Right hindlimb (tissue), 1 donor: ENCODE results near the gene NOS3.
A peak's percentile ranks its signal among the peaks of the same experiment; 100 is the strongest.

ENCODE experiments used
- DNase-seq: peaks from one replicate; pipeline ENCODE4 v3.0.0-alpha.2; 2018

Gene NOS3

DNA sequence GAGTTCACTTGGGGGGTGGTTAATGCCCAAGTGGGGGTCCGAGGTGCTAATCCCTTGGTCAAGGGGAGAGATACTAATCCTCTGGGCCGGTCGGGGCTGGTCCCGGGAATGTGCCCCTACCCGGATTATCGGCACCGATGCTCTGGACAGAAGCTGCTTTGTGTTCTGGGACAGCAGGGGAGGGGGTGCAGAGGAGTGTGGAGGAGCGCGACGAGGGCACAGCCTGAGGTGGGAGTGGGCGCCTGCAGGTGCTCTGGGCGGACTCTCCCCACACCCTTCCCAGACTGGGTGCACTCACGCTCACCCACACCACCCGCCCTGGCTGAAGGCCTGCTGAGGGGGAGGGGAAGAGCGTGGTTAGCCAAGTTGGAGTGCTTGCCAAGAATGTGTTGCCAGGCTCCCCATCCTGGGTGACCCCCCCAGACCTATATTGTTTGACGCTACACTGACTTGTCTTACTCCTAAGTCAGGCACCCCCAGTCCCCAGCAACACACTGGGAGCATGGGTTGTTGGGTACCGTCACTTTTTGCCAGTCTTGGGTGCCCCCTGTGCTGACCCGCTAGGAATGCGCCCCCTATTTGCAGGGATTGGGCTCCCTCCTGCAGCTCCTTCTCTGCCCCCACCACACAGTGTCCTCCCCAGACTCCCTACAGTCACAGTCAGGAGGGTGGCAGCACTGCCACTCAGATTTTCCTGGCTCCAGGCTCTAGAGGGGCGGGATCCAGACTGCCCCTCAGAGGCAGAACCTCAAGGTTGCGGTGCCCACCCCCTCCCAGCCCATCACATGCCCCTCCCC lies 69.8 kb downstream of the NOS3 start:
- DNase-seq, result no peak

- DNase-seq, result no peak
These were observed 70.6 kb downstream of the NOS3 start for GRCh38 chr7:151061213-151062110.

GRCh38 chr7:151062111-151062398 lies 71.2 kb downstream of the NOS3 start:
- no peak for DNase-seq

DNA sequence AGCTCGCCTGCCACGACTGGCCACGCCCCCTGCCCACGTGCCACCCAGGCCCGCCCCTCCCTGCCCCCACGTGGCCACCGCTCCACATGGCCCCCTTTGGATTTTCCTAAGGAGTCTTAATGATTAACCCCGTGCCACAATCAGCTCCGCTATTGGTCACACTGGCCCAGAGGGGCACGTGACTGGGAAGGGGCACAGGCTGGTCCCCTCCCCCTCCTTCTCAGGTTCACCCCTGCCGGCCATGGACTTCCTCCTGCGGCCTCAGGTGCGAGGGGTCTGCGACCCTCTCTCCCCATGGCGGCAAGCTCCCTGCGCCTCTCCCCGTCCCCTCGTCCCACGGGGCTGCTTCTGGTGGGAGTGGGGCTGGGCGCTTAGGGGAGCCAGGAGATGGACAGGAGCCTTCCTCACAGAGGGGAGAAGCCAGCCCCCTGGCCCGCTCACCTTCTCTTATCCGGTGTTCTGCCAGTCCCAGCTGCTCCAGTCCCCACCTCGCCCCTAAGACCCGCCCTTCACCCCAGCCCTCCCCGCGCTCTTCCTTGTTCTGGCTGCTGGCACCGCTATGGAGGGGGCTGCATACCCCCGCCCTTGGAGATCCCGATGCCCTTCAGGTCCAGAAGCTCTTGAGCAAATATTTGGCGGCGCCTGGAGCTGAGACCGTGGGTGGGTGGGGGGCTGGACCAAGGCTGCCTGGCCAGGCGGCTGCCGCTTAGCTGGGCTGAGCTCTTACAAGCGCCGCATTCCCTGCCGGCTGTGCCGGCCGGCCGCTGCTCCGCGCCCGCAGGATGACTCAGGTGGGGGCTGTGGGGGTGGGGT lies 71.8 kb downstream of the NOS3 start:
- DNase-seq, result peak; percentile 57

DNA sequence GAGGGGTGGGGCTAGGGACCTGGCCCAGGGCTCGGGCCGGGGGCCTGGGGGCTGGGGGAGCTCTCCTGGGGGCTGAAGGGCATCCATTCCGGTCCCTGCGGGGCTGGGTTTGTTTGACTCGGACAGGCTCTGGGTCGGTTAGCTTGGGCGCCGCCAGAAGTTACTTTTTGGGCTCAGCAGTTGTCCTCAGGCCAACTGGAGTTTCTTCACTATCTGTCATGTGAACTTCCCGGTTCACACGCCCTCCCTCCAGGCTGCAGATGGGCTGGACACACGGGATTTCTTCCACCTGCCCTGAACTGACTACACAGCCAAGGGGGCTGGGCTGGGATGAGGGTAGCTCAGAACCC lies 72.4 kb downstream of the NOS3 start:
- DNase-seq, result no peak
